Fibroblast of the aortic adventitia (primary cell): ENCODE results near the gene TMEM156. TPM values are rescaled to one million over a fixed set of nuclear protein-coding genes. Genes with fewer than 3 reads are reported as not detected.

Experiments used
- DNase-seq: peaks from one replicate; pipeline ENCODE4 v3.0.0-alpha.2; 2010; ENCODE audit warnings: low read depth
- H3K4me3 ChIP-seq: 2 replicates; pipeline ENCODE4 v1.5.1; 2011; ENCODE audit warnings: low read depth, mild to moderate bottlenecking, control low read depth, low read length, moderate library complexity
- total RNA-seq: library from RNA; depleted of rRNA; stranded (reverse); fragments of >200 nt; gene quantifications from 2 replicates; pipeline ENCODE4 v1.2.3, GENCODE V29; 2012; ENCODE audit warnings: low replicate concordance
- TF ChIP-seq, protein P1 (sequence below): IDR thresholded peaks from 2 replicates; pipeline ENCODE4 v1.5.1; 2011; ENCODE audit warnings: mild to moderate bottlenecking, low read length, control low read depth, inconsistent platforms; ENCODE audit not compliant: insufficient read depth

Gene TMEM156
- total RNA-seq, 1 donor = 0.18 TPM

- H3K4me3 ChIP-seq = no peak overlapping the region
- TF ChIP-seq, protein P1, sequence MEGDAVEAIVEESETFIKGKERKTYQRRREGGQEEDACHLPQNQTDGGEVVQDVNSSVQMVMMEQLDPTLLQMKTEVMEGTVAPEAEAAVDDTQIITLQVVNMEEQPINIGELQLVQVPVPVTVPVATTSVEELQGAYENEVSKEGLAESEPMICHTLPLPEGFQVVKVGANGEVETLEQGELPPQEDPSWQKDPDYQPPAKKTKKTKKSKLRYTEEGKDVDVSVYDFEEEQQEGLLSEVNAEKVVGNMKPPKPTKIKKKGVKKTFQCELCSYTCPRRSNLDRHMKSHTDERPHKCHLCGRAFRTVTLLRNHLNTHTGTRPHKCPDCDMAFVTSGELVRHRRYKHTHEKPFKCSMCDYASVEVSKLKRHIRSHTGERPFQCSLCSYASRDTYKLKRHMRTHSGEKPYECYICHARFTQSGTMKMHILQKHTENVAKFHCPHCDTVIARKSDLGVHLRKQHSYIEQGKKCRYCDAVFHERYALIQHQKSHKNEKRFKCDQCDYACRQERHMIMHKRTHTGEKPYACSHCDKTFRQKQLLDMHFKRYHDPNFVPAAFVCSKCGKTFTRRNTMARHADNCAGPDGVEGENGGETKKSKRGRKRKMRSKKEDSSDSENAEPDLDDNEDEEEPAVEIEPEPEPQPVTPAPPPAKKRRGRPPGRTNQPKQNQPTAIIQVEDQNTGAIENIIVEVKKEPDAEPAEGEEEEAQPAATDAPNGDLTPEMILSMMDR = no peak
- DNase-seq = no peak
Observed at GRCh38 chr4:38985410-38986100, 46.7 kb downstream of the TMEM156 start.

GRCh38 chr4:38983787-38984598, 48.2 kb downstream of the TMEM156 start:
- peak; percentile 32 for DNase-seq
- TF ChIP-seq, protein P1 = no peak
- no peak overlapping the region for H3K4me3 ChIP-seq

- H3K4me3 ChIP-seq = no peak overlapping the region
- DNase-seq = no peak
- TF ChIP-seq, protein P1 = no peak
Observed at GRCh38 chr4:38983291-38983690, 48.9 kb downstream of the TMEM156 start.

DNA sequence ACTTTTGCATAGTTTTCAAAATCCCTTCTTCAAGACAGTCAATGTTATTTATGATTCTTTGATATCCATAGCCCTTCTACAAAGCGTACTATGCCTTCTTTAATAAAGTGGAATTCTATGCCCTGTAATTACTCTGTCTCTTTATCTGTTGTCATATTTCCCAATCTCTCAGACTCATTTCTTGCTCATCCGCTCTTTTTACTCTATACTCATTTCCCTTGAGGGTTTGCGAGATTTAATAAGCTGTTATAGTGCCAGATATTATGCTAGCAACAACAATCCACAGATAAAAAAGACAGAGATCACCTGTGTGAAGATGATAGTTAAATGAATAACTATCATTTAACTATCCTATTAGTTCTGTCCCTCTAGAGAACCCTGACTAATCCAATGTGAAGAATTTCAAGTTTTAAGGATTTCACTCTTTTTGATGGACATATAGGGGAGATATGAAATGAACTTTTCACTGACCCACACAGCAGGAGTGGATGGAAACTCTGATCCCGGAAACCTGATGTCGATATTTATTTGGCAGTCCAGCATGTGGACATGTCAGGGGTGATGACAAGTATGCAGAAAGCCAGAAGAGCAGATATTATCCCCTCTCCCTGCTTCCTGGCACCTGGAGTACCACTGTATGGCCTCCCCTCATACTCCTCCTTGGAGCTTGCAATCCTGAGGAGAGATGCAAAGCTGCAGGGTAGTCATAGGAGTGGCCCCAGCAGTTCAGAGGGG, 49.7 kb downstream of the TMEM156 start:
- H3K4me3 ChIP-seq = no peak overlapping the region
- peak; percentile 21 for DNase-seq
- TF ChIP-seq, protein P1 = no peak

- peak; percentile 69 for DNase-seq
- no peak overlapping the region for H3K4me3 ChIP-seq
- TF ChIP-seq, protein P1 = no peak
Observed at GRCh38 chr4:38980903-38981676, 51.1 kb downstream of the TMEM156 start.
